HFFc6 (cell line): Measurements from ENCODE around the gene KRT33B. TPM values are rescaled to one million over a fixed set of nuclear protein-coding genes. Genes with fewer than 3 reads are reported as not detected.

ENCODE experiments used
- DNase-seq: peaks from one replicate; pipeline ENCODE4 v3.0.0-alpha.2; 2018
- H3K27ac Mint-ChIP-seq: 2 replicates; pipeline ENCODE4 v1.8.0; 2020; ENCODE audit warnings: mild to moderate bottlenecking, mixed read lengths
- H3K27me3 Mint-ChIP-seq: 2 replicates; pipeline ENCODE4 v1.8.0; 2021; ENCODE audit warnings: mild to moderate bottlenecking, moderate library complexity, mixed read lengths; ENCODE audit not compliant: insufficient read depth
- H3K36me3 Mint-ChIP-seq: 2 replicates; pipeline ENCODE4 v1.8.0; 2021; ENCODE audit warnings: low read depth, mixed read lengths
- H3K4me1 Mint-ChIP-seq: 2 replicates; pipeline ENCODE4 v1.8.0; 2020; ENCODE audit warnings: low read depth, mixed read lengths
- H3K4me3 Mint-ChIP-seq: 2 replicates; pipeline ENCODE4 v1.8.0; 2020; ENCODE audit warnings: mild to moderate bottlenecking, moderate library complexity, mixed read lengths
- H3K9me3 Mint-ChIP-seq: 2 replicates; pipeline ENCODE4 v1.8.0; 2020; ENCODE audit warnings: mild to moderate bottlenecking, mixed read lengths
- total RNA-seq, 6 experiments: library from RNA; stranded (reverse); fragmentation: NEBNext Ultra II Directional; extraction: Animal tissue kit (Norgen Biotek cat#: 25700); gene quantifications; 2 replicates in 1 of 6; 3 replicates in 5 of 6; pipeline ENCODE4 v1.2.3, GENCODE V29; 2021
- TF ChIP-seq, protein P1 (sequence below): fragments of 200-600 bp; sonication (generic); IDR thresholded peaks from 2 replicates; pipeline ENCODE4 v1.5.0; 2021; ENCODE audit warnings: antibody characterized with exemption, mild to moderate bottlenecking

Gene KRT33B
- total RNA-seq, 6 experiments from 2014 or later: 0.75 to 2.5 (median 0.96) TPM

DNA sequence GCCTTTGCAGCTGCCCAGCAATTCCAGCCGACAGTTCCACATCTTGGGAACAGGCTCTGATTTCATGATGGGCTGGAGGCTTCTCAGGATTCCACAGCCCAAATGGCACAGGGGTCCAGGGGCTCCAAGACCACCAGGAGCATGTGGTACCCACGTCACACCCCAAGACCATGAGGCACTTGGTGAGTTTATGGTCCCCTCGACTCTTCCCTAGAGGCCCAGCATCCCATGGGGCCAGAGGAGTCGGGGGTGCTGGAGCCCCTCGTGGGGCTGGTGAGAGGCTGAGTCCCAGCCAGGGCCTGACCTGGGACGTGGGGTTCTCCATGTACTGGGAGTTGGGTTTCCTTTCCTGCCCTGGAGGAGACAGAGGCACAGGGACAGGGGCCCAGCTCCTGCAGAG, 44.0 kb downstream of the KRT33B start:
- Mint-ChIP-seq H3K4me1 (peaks cover 35% of the 10 kb centered on the region), H3K27ac (no peak overlapping the region), H3K36me3 (peaks cover 5% of the 10 kb centered on the region), H3K9me3 (peaks cover 1% of the 10 kb centered on the region; the same call in 1 of the 2 replicates), H3K4me3 (no peak overlapping the region), H3K27me3 (no peaks in the 10 kb centered on the region; the same call in 1 of the 2 replicates)
- TF ChIP-seq, protein P1, sequence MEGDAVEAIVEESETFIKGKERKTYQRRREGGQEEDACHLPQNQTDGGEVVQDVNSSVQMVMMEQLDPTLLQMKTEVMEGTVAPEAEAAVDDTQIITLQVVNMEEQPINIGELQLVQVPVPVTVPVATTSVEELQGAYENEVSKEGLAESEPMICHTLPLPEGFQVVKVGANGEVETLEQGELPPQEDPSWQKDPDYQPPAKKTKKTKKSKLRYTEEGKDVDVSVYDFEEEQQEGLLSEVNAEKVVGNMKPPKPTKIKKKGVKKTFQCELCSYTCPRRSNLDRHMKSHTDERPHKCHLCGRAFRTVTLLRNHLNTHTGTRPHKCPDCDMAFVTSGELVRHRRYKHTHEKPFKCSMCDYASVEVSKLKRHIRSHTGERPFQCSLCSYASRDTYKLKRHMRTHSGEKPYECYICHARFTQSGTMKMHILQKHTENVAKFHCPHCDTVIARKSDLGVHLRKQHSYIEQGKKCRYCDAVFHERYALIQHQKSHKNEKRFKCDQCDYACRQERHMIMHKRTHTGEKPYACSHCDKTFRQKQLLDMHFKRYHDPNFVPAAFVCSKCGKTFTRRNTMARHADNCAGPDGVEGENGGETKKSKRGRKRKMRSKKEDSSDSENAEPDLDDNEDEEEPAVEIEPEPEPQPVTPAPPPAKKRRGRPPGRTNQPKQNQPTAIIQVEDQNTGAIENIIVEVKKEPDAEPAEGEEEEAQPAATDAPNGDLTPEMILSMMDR: no peak
- DNase-seq: no peak

DNA sequence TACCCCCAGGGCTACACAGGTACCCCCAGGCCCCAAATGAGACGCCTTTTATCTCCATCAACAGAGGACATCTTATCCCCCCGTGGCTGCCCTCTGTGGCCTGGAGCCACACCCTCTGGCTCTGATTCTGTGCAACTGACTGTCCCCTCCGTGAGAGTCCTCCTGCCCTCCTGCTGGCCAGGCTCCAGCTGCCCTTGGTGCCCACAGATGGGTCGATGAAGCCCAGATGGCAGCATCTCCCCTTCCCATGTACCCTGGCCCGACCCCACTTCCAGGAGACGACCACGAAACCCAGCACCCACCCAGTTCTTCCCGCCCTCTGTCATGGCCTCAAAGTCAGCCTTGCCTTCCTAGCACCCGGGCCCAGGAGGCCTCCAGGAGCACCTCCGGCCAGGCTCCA, 44.5 kb downstream of the KRT33B start:
- TF ChIP-seq, protein P1: no peak
- Mint-ChIP-seq H3K27ac (no peak overlapping the region), H3K27me3 (no peaks in the 10 kb centered on the region; the same call in 1 of the 2 replicates), H3K4me3 (no peak overlapping the region), H3K4me1 (peaks cover 35% of the 10 kb centered on the region), H3K36me3 (peaks cover 10% of the 10 kb centered on the region), H3K9me3 (peaks cover 6% of the 10 kb centered on the region)
- DNase-seq: no peak

DNA sequence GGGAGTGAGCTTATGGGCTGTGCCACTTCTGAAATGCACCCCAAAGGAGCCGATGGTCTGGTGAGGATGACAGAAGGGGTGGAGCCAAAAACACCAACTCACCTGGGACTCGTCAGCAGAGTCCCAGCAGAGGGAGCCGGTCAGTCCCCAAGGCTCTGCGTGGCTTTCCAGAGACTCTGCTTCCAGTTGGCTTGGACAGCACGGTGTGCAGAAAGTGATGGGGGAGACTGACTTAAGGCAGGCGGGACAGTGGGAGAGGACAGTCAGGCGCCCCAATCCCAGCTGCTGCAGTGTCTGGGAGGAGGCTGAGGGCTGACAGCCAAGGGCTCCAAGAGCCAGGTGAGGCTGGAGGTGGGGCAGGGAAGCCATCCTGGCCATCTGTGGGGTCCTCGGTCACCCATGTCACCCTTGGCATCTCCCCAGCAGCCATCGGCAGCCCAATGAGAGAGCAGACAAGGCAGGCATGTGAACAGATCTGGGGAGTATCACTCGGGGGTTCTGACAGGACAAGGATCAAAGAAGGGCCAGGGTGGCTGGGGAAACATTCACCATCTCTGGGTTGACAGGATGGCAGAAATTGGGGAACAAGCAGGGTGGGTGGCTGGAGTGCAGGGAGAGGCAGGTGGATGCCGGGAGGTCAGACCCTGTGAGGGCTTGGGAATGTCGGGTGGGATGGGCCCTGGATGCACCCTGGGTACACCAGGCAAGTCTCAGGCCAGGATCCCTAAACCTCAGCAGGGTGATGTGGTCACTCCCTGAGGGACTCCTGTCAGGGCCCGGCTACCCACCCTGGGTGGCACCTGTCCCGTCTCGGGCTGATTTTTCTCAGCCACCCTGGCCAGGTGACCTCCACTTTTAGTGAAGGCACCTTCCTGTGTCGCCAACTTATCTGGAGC, 45.2 kb downstream of the KRT33B start:
- Mint-ChIP-seq H3K9me3 (peaks cover 13% of the 10 kb centered on the region), H3K36me3 (peaks cover 17% of the 10 kb centered on the region), H3K27me3 (no peaks in the 10 kb centered on the region; the same call in 1 of the 2 replicates), H3K27ac (no peak overlapping the region), H3K4me1 (peaks cover 31% of the 10 kb centered on the region), H3K4me3 (no peak overlapping the region)
- TF ChIP-seq, protein P1: peak; percentile 62
- no peak for DNase-seq

DNA sequence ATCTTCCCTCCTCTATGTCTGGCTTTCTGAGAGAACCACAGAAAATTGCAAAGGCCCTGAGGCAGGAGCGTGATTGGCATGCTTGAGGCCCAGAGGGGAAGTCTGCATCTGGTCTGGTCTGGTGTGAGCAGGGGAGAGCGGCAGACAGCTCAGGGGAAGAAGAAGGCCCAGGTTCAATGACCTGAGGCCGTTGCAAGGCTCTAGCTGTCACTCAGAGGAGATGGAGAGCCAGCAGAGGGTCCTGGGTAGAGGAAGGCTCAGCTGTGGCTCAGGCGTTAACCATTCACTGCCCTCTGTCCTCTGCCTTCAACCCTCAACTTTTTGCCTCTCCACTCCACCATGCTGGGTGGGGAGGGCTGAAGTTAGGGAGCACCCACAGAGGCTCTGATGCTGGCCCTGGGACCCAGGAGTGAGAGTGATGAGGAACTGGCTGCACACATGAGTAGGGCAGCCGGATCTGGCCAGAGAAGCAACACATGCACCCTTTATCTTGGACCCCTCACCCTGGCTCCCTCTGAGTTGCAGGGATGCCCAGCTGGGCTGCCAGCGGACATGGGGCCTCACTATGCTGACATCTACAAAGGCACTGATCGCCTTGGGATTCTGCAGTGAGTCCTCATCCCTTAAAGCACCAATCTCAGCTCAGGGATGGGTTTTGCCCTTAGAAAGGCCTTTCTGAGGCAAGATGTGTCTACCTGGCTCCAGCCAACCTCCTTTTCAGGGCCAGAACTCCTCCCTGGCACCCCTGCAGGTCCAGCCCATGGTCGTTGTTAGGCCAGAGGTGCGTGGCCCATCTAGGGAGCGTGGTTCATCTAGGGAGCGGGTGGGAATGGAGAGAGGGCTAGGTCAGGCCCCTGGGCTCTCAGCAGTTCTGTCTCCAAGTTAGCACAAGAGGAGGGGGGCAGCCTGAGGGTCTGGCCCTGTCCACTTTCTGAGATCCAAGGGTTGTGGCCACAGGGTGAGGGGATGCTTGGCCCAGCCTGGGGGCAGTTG, 46.4 kb downstream of the KRT33B start:
- TF ChIP-seq, protein P1: no peak
- H3K27ac Mint-ChIP-seq: peak overlapping the region; percentile 51; the same call in 1 of the 2 replicates
- no peak overlapping the region for H3K4me3 Mint-ChIP-seq
- H3K4me1 Mint-ChIP-seq: peaks cover 22% of the 10 kb centered on the region
- H3K27me3 Mint-ChIP-seq: no peaks in the 10 kb centered on the region; the same call in 1 of the 2 replicates
- peaks cover 22% of the 10 kb centered on the region for H3K36me3 Mint-ChIP-seq
- peaks cover 19% of the 10 kb centered on the region for H3K9me3 Mint-ChIP-seq
- DNase-seq: no peak

DNA sequence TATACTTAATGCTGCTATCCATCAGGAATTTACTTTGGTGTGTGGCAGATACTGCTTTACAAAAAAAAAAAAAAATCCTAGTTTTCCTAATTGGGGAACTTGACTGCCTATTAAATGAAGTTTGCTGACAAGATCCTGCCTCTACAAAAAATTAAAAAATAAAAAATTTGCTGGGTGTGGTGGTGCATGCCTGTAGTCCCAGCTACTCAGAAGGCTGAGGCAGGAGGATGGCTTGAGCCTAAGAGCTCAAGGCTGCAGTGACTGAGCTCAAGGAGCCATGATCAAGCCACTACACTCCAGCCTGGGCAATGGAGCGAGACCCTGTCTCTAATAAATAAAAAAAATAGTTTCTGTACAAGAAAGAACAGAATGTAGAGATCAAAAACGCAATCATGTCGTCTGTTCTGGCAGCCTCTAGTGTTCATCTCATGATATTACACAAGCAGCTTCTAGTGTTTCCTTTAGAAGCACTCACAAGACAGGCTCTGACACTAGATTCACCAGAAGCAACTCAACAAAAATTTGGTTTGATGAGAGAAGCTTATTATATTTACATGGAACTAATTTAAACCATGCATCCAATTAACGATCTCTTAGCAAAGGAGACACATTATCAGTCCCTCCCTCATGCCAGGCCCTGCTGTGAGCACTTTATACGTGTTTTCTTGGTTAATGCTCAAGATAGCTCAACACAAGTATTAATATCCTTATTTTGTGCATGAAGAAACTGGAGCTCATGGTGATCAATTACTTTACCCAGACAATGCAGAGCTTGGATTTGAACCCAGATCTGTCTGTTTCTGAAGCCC, 47.3 kb downstream of the KRT33B start:
- Mint-ChIP-seq H3K4me1 (peaks cover 22% of the 10 kb centered on the region), H3K27me3 (no peaks in the 10 kb centered on the region; the same call in 1 of the 2 replicates), H3K36me3 (peaks cover 22% of the 10 kb centered on the region), H3K9me3 (peaks cover 19% of the 10 kb centered on the region), H3K27ac (0 out of 2 replicates have a peak overlapping the region, but pooled peaks have one; percentile 51), H3K4me3 (no peak overlapping the region)
- peak; percentile 61 for DNase-seq
- TF ChIP-seq, protein P1: peak; percentile 93
